Neural cell (in vitro differentiated cells): ENCODE results near the gene SLC44A1. TPM values are rescaled to one million over a fixed set of nuclear protein-coding genes. Genes with fewer than 3 reads are reported as not detected.

Source experiments
- H2AFZ ChIP-seq: fragments of 200-600, 300-800 bp; sonication (generic), shearing (Covaris generic); 2 replicates; pipeline ENCODE4 v1.6.0; 2014; ENCODE audit warnings: low read depth, mild to moderate bottlenecking, antibody characterized with exemption, low read length, moderate library complexity
- H3F3A ChIP-seq: fragments of 200-600 bp; shearing (Covaris generic); 2 replicates; pipeline ENCODE4 v1.6.1; 2016; ENCODE audit warnings: mild to moderate bottlenecking, moderate library complexity, mixed read lengths, antibody characterized with exemption, low read length; ENCODE audit not compliant: insufficient read depth, poor library complexity, severe bottlenecking
- H3K27ac ChIP-seq: fragments of 200-600, 300-800 bp; sonication (generic), shearing (Covaris generic); 2 replicates; pipeline ENCODE4 v1.5.1; 2014; ENCODE audit warnings: mild to moderate bottlenecking, low read length, moderate library complexity
- H3K27me3 ChIP-seq: fragments of 300-800, 200-600 bp; sonication (generic), shearing (Covaris generic); 2 replicates; pipeline ENCODE4 v1.6.0; 2014; ENCODE audit warnings: mild to moderate bottlenecking, low read depth, low read length, moderate library complexity; ENCODE audit not compliant: insufficient read depth
- H3K36me3 ChIP-seq: fragments of 300-800, 200-600 bp; sonication (generic), shearing (Covaris generic); 2 replicates; pipeline ENCODE4 v1.5.1; 2014; ENCODE audit warnings: mild to moderate bottlenecking, antibody characterized with exemption, low read length, moderate library complexity; ENCODE audit not compliant: insufficient read depth
- H3K4me2 ChIP-seq: fragments of 300-800, 200-600 bp; sonication (generic), shearing (Covaris generic); 2 replicates; pipeline ENCODE4 v1.6.0; 2014; ENCODE audit warnings: mild to moderate bottlenecking, low read length
- H3K4me3 ChIP-seq: fragments of 300-800, 200-600 bp; sonication (generic), shearing (Covaris generic); 2 replicates; pipeline ENCODE4 v1.5.1; 2014; ENCODE audit warnings: mild to moderate bottlenecking, low read length, moderate library complexity
- H3K79me2 ChIP-seq: fragments of 200-600 bp; shearing (Covaris generic); replicated peaks from 2 replicates; pipeline ENCODE4 v1.6.0; 2014; ENCODE audit warnings: mild to moderate bottlenecking, low read length, moderate library complexity; ENCODE audit not compliant: insufficient read depth
- H3K9ac ChIP-seq: fragments of 300-800, 200-600 bp; sonication (generic), shearing (Covaris generic); 2 replicates; pipeline ENCODE4 v1.6.1; 2016; ENCODE audit warnings: mild to moderate bottlenecking, low read length, mixed read lengths
- H3K9me2 ChIP-seq: fragments of 200-600 bp; shearing (Covaris generic); 2 replicates; pipeline ENCODE4 v1.6.1; 2016; ENCODE audit warnings: mild to moderate bottlenecking, low read length, mixed read lengths; ENCODE audit not compliant: insufficient read depth
- H3K9me3 ChIP-seq: fragments of 200-600, 300-800 bp; sonication (generic), shearing (Covaris generic); 2 replicates; pipeline ENCODE4 v1.6.1; 2016; ENCODE audit warnings: mild to moderate bottlenecking, mixed run types, low read length, moderate library complexity, mixed read lengths
- H4K20me1 ChIP-seq: fragments of 200-600 bp; shearing (Covaris generic); 2 replicates; pipeline ENCODE4 v1.6.1; 2016; ENCODE audit warnings: mild to moderate bottlenecking, mixed run types; ENCODE audit not compliant: insufficient read depth
- CTCF ChIP-seq: fragments of 450-650 bp; IDR thresholded peaks from 2 replicates; pipeline ENCODE4 v1.5.1; 2014; ENCODE audit warnings: antibody characterized with exemption, mild to moderate bottlenecking, moderate library complexity; ENCODE audit not compliant: poor library complexity, severe bottlenecking
- EZH2 ChIP-seq: fragments of 200-600, 300-800 bp; shearing (Covaris generic), sonication (generic); IDR thresholded peaks from 2 replicates; pipeline ENCODE4 v1.6.1; 2014; ENCODE audit warnings: antibody characterized with exemption, low read length, borderline replicate concordance, mild to moderate bottlenecking; ENCODE audit not compliant: insufficient read depth, poor library complexity, severe bottlenecking
- POLR2AphosphoS5 ChIP-seq: IDR thresholded peaks from 2 replicates; pipeline ENCODE4 v1.6.1; 2012
- SMC3 ChIP-seq: fragments of 450-650 bp; conservative IDR thresholded peaks from 2 replicates; pipeline ENCODE4 v1.6.1; 2014; ENCODE audit warnings: antibody characterized with exemption, mild to moderate bottlenecking, moderate library complexity; ENCODE audit not compliant: poor library complexity
- TAF1 ChIP-seq: IDR thresholded peaks from 2 replicates; pipeline ENCODE4 v1.6.1; 2012; ENCODE audit warnings: low read depth
- polyA plus RNA-seq: library from polyadenylated mRNA; depleted of rRNA; stranded (reverse); fragments of >200 nt; gene quantifications from 2 replicates; pipeline ENCODE4 v1.2.3, GENCODE V29; 2014
- TF ChIP-seq, protein P1 (sequence below): IDR thresholded peaks from 2 replicates; pipeline ENCODE4 v1.6.1; 2012; ENCODE audit warnings: borderline replicate concordance

The SLC44A1 gene
- polyA plus RNA-seq, 1 donor from 2014 or later, result 3.9 TPM

- H3K79me2 ChIP-seq, result no peaks in the 10 kb centered on the region
- H3K4me2 ChIP-seq, result no peak overlapping the region
- no peak for TF ChIP-seq CTCF
- no peak for TF ChIP-seq POLR2AphosphoS5
- TF ChIP-seq, protein P1, sequence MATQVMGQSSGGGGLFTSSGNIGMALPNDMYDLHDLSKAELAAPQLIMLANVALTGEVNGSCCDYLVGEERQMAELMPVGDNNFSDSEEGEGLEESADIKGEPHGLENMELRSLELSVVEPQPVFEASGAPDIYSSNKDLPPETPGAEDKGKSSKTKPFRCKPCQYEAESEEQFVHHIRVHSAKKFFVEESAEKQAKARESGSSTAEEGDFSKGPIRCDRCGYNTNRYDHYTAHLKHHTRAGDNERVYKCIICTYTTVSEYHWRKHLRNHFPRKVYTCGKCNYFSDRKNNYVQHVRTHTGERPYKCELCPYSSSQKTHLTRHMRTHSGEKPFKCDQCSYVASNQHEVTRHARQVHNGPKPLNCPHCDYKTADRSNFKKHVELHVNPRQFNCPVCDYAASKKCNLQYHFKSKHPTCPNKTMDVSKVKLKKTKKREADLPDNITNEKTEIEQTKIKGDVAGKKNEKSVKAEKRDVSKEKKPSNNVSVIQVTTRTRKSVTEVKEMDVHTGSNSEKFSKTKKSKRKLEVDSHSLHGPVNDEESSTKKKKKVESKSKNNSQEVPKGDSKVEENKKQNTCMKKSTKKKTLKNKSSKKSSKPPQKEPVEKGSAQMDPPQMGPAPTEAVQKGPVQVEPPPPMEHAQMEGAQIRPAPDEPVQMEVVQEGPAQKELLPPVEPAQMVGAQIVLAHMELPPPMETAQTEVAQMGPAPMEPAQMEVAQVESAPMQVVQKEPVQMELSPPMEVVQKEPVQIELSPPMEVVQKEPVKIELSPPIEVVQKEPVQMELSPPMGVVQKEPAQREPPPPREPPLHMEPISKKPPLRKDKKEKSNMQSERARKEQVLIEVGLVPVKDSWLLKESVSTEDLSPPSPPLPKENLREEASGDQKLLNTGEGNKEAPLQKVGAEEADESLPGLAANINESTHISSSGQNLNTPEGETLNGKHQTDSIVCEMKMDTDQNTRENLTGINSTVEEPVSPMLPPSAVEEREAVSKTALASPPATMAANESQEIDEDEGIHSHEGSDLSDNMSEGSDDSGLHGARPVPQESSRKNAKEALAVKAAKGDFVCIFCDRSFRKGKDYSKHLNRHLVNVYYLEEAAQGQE, result no peak
- TF ChIP-seq TAF1, result no peak
- TF ChIP-seq EZH2, result no peak
- no peak overlapping the region for H2AFZ ChIP-seq
- no peak overlapping the region for H3K9ac ChIP-seq
- no peak overlapping the region for H3K4me3 ChIP-seq
- H3K36me3 ChIP-seq, result no peaks in the 10 kb centered on the region
- H3K9me2 ChIP-seq, result no peaks in the 10 kb centered on the region
- H3F3A ChIP-seq, result no peaks in the 10 kb centered on the region
- no peaks in the 10 kb centered on the region for H3K27me3 ChIP-seq
- H3K9me3 ChIP-seq, result no peaks in the 10 kb centered on the region
- no peak overlapping the region for H3K27ac ChIP-seq
- no peaks in the 10 kb centered on the region for H4K20me1 ChIP-seq
Observed at GRCh38 chr9:105416840-105417239, 172.4 kb downstream of the SLC44A1 start.

- Histone ChIP-seq H3K9me3 (no peaks in the 10 kb centered on the region), H3K9ac (no peak overlapping the region), H3K4me3 (no peak overlapping the region), H2AFZ (no peak overlapping the region), H3K27ac (no peak overlapping the region), H3K79me2 (no peaks in the 10 kb centered on the region), H4K20me1 (no peaks in the 10 kb centered on the region), H3K9me2 (no peaks in the 10 kb centered on the region), H3K36me3 (no peaks in the 10 kb centered on the region), H3K27me3 (no peaks in the 10 kb centered on the region), H3F3A (no peaks in the 10 kb centered on the region), H3K4me2 (no peak overlapping the region)
- no peak for TF ChIP-seq POLR2AphosphoS5
- no peak for TF ChIP-seq TAF1
- TF ChIP-seq, protein P1, result no peak
- no peak for TF ChIP-seq SMC3
Observed at GRCh38 chr9:105418588-105419500, 174.4 kb downstream of the SLC44A1 start.
